ENCODE results near the gene DCXR. TPM values are rescaled to one million over a fixed set of nuclear protein-coding genes. Genes with fewer than 3 reads are reported as not detected.

Gene DCXR
- total RNA-seq, 1 donor from 2014 or later, result 36.5 TPM

DNA sequence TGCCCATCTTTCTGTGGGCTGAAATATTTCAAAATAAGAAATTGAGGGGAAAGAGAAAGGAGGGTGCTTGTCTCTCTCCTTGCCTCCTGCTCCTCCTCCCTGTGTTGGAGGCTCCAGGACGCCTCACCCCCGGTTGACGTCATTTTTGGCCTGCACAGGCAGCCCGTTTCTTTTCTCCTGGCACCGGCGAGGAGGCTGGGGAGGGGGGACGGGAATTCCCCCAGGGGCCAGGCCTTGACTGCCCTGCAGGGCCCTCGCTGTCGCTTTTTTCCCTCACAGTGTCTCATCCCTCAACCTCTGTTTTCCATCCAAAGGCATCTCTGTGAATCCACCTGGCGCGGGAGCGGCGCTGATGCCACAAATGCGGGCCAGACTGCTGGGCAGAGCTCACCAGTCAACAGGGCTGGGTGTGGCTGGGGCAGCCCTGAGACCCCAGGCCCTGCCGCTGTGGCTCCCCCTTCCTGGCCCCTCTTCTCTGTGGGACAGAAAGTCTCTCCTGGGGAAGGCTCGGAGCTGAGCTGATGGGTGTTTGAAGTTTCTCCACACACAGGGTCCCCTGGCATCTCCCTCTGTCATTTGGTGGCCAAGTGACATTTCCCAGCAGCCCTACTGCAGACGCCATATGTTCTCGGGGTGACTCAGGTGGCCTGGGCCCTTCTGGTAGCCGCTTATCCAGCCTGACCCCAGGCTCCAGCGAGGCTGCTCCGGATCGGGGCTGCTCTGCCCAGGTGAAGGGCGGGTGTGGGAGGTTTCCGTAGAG lies 30.8 kb downstream of the DCXR start:
- no peaks in the 10 kb centered on the region for H3F3A ChIP-seq (ENCODE audit: low read depth)
- H2AFZ ChIP-seq (replicated peaks), result no peak overlapping the region
- H3K4me2 ChIP-seq, result no peak overlapping the region
- H3K27me3 ChIP-seq, result no peaks in the 10 kb centered on the region
- Mint-ChIP-seq H3K36me3 (peaks cover 4% of the 10 kb centered on the region), H3K4me1 (peaks cover 14% of the 10 kb centered on the region), H3K27ac (peak overlapping the region; percentile 42), H3K4me3 (no peak overlapping the region), H3K9me3 (no peaks in the 10 kb centered on the region), H3K27me3 (ENCODE audit: insufficient read depth, low read depth) (peaks cover 3% of the 10 kb centered on the region)
- no peaks in the 10 kb centered on the region for H3K9me3 ChIP-seq (ENCODE audit: low read depth)
- H3K4me3 ChIP-seq, result no peak overlapping the region
- TF ChIP-seq EZH2 (IDR thresholded peaks at IDR 0.05) (no peak), EZH2phosphoT487 (IDR thresholded peaks at IDR 0.05) (no peak)
- TF ChIP-seq, protein P1, sequence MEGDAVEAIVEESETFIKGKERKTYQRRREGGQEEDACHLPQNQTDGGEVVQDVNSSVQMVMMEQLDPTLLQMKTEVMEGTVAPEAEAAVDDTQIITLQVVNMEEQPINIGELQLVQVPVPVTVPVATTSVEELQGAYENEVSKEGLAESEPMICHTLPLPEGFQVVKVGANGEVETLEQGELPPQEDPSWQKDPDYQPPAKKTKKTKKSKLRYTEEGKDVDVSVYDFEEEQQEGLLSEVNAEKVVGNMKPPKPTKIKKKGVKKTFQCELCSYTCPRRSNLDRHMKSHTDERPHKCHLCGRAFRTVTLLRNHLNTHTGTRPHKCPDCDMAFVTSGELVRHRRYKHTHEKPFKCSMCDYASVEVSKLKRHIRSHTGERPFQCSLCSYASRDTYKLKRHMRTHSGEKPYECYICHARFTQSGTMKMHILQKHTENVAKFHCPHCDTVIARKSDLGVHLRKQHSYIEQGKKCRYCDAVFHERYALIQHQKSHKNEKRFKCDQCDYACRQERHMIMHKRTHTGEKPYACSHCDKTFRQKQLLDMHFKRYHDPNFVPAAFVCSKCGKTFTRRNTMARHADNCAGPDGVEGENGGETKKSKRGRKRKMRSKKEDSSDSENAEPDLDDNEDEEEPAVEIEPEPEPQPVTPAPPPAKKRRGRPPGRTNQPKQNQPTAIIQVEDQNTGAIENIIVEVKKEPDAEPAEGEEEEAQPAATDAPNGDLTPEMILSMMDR (IDR thresholded peaks at IDR 0.05), result no peak
- H4K20me1 ChIP-seq (ENCODE audit: low read depth), result peaks cover 4% of the 10 kb centered on the region
- H3K36me3 ChIP-seq, result no peaks in the 10 kb centered on the region
- DNase-seq (ENCODE audit: low spot score), result no peak
- no peaks in the 10 kb centered on the region for H3K4me1 ChIP-seq
- H3K9ac ChIP-seq, result no peak overlapping the region
- no peaks in the 10 kb centered on the region for H3K79me2 ChIP-seq (ENCODE audit: low read depth)
- H3K27ac ChIP-seq, result no peak overlapping the region

DNA sequence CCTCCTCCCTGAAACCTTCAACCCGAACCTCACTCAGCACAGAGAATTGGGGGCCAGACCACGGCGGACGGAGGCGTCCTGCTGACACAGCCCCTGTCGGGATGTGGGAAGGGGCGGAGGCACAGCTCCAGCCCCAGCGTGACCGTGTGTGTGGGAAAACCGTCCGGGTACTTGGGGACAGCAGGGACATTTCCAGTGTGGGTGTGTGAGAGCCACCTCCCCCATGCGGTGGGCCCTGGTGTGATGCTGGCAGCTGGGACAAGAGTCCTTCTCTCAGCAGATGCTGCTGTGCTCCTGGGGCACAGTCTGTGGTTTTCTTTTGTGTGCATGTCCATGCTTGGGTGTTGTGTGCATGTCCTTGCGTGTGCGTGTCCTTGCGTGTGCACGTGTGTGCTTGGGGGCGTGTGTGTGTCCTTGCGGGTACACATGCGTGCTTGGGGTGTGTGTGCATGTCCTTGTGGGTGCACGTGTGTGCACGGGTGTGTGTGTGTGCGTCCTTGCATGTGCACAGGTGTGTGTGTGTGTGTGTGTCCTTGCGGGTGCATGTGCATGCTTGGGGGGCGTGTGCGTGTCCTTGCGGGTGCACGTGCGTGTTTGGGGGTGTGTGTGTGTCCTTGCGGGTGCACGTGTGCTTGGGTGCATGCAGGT lies 31.7 kb downstream of the DCXR start:
- Histone ChIP-seq H3K79me2 (ENCODE audit: low read depth) (no peaks in the 10 kb centered on the region), H3K4me3 (no peak overlapping the region), H3K9ac (no peak overlapping the region), H3K36me3 (no peaks in the 10 kb centered on the region), H3K27ac (no peak overlapping the region), H3K4me2 (no peak overlapping the region), H3F3A (ENCODE audit: low read depth) (no peaks in the 10 kb centered on the region), H3K9me3 (ENCODE audit: low read depth) (no peaks in the 10 kb centered on the region), H2AFZ (replicated peaks) (no peak overlapping the region), H3K27me3 (no peaks in the 10 kb centered on the region), H4K20me1 (ENCODE audit: low read depth) (peaks cover 4% of the 10 kb centered on the region), H3K4me1 (no peaks in the 10 kb centered on the region)
- H3K27me3 Mint-ChIP-seq (ENCODE audit: insufficient read depth, low read depth), result peaks cover 3% of the 10 kb centered on the region
- H3K27ac Mint-ChIP-seq, result peak overlapping the region; percentile 42
- H3K9me3 Mint-ChIP-seq, result no peaks in the 10 kb centered on the region
- TF ChIP-seq EZH2phosphoT487 (IDR thresholded peaks at IDR 0.05) (no peak), EZH2 (IDR thresholded peaks at IDR 0.05) (no peak)
- TF ChIP-seq, protein P1 (IDR thresholded peaks at IDR 0.05), result no peak
- H3K4me3 Mint-ChIP-seq, result no peak overlapping the region
- DNase-seq (ENCODE audit: low spot score), result no peak
- peaks cover 4% of the 10 kb centered on the region for H3K36me3 Mint-ChIP-seq
- peaks cover 18% of the 10 kb centered on the region for H3K4me1 Mint-ChIP-seq

DNA sequence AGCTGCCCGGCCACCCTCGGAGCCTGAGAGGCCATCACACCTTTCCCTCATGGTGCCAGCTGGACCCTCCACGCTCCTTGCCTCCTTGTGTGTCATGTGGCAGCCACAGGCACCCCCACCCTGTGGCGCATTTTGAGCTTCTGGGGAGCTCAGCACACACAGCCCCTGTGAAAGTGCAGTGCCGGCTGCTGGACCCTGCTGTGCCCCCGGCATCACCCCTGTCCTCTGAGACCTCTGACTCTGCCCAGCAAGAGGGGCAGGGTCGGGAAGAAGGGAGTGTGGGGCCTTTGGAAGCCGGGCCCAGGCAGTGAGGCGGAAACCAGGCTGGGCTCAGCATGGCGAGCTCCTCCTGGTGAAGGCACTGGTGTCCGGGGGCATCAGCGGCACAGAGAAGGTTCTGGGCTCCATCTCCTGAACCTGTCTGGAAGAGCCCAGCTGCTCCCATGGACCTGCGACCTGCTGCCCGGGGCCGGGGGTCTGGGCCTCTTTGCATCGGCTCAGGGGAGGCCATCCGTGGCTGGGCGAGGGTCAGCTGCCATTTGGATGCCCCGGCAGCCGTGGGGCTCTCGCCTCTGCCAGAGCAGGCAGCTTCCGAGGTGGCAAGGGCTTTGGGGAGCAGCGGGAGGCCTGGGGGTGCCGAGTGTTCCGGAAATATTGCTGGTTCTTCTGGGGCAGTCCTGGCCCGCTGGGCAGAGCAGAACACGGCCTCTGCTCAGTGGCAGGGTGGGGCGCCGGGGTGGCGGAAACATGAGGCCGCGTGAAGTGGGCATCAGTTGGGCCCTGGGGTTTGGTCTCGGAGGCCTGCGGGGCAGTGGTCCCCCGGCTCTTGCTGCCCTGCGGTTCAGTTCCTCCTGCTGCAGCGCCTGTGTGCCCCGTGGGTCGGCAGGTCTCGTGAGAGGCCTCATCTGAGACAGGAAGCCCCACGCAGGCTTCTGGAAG lies 32.7 kb downstream of the DCXR start:
- no peak overlapping the region for H3K4me3 Mint-ChIP-seq
- H4K20me1 ChIP-seq (ENCODE audit: low read depth), result peaks cover 4% of the 10 kb centered on the region
- no peak overlapping the region for H3K4me3 ChIP-seq
- H3K27me3 Mint-ChIP-seq (ENCODE audit: insufficient read depth, low read depth), result peaks cover 3% of the 10 kb centered on the region
- peaks cover 20% of the 10 kb centered on the region for H3K4me1 Mint-ChIP-seq
- no peak overlapping the region for H3K9ac ChIP-seq
- no peak for DNase-seq (ENCODE audit: low spot score)
- no peaks in the 10 kb centered on the region for H3K4me1 ChIP-seq
- no peak overlapping the region for H3K27ac ChIP-seq
- H3K36me3 ChIP-seq, result no peaks in the 10 kb centered on the region
- no peaks in the 10 kb centered on the region for H3K9me3 Mint-ChIP-seq
- no peak overlapping the region for H2AFZ ChIP-seq (replicated peaks)
- H3K4me2 ChIP-seq, result no peak overlapping the region
- no peaks in the 10 kb centered on the region for H3K79me2 ChIP-seq (ENCODE audit: low read depth)
- H3K27me3 ChIP-seq, result no peaks in the 10 kb centered on the region
- H3K36me3 Mint-ChIP-seq, result peaks cover 4% of the 10 kb centered on the region
- H3K9me3 ChIP-seq (ENCODE audit: low read depth), result no peaks in the 10 kb centered on the region
- H3K27ac Mint-ChIP-seq, result no peak overlapping the region
- H3F3A ChIP-seq (ENCODE audit: low read depth), result no peaks in the 10 kb centered on the region
- TF ChIP-seq, protein P1 (IDR thresholded peaks at IDR 0.05), result no peak
- TF ChIP-seq EZH2 (IDR thresholded peaks at IDR 0.05) (no peak), EZH2phosphoT487 (IDR thresholded peaks at IDR 0.05) (no peak)

Measured in neural progenitor cell (in vitro differentiated cells).